HK-2 (cell line): ENCODE measurements around the gene TBC1D5.
"Not testable (repeated sequence)": the region's sequence is repeated elsewhere in the genome, so short reads cannot be mapped to it uniquely, and the experiment has no call there.

Experiments used
- DNase-seq: peaks from one replicate; pipeline ENCODE4 v3.0.0-alpha.2; 2018; ENCODE audit not compliant: unreplicated experiment

TBC1D5 gene

DNA sequence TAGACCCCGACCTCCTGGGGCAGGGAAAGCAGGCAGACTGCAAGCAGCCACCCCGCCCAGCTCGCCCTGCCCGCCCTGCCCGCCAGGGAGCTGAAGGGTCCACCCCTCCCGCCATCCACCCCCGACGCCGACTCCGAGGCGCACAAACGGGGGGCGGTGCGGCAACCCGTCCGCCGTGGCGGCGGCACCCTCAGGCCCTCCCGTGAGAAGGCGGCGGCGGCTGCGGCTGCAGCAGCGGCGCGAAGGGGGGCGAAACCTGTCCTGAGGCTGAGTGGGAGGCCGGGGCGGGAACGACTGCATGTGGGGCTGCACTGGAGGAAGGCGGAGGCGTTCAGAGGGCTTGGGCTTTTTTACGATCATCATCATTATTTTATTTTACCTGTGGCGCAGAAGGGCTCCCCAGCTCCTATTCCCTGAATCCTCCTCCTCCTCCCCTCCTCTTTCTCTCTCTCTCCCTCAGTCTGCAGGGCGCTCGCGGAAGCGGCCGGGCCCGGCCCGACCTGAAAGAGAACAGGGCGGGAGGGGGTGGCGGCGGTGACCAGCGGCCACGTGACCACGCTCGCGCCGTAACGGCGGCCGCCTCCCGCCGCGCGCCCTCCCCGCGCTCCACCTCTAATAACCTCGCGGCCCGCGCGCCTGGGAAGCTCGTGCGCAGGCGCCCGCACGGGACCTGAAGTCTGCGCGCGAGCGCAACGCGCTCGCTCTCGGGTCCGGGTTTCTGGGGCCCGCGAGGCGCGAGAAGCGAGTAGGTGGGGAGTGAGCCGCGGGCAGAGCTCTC, at the start of gene TBC1D5:
Gene TBC1D5, minus strand, starts transcription at position 530 of the 778 bp plus-strand sequence. CDS start 234,061 bp downstream, outside the sequence.
- DNase-seq = peak; percentile 92

- no peak for DNase-seq
Observed at GRCh38 chr3:17783426-17783825, 41.0 kb upstream of the TBC1D5 start.

DNA sequence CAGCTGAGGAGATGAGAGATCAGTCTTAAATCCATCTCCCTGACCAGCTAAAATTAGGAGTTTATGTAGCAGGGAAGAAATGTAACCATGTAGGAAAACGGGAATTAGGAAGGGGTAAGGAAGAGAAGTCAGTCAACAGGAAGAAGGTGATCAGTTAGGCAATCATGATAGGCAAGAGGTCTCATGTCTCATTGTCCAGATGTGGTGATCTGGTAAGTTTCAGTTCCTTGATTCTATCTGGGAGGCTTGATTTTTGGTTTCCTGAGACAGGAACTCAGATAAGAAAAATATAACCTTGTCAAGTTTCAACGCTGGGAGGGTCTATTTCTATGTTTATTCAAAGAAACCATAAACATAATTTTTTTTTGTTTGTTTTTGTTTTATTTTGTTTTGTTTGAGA, 40.3 kb upstream of the TBC1D5 start:
- no peak for DNase-seq

- DNase-seq = not testable (repeated sequence)
Observed at GRCh38 chr3:17780369-17780768, 37.9 kb upstream of the TBC1D5 start.

DNA sequence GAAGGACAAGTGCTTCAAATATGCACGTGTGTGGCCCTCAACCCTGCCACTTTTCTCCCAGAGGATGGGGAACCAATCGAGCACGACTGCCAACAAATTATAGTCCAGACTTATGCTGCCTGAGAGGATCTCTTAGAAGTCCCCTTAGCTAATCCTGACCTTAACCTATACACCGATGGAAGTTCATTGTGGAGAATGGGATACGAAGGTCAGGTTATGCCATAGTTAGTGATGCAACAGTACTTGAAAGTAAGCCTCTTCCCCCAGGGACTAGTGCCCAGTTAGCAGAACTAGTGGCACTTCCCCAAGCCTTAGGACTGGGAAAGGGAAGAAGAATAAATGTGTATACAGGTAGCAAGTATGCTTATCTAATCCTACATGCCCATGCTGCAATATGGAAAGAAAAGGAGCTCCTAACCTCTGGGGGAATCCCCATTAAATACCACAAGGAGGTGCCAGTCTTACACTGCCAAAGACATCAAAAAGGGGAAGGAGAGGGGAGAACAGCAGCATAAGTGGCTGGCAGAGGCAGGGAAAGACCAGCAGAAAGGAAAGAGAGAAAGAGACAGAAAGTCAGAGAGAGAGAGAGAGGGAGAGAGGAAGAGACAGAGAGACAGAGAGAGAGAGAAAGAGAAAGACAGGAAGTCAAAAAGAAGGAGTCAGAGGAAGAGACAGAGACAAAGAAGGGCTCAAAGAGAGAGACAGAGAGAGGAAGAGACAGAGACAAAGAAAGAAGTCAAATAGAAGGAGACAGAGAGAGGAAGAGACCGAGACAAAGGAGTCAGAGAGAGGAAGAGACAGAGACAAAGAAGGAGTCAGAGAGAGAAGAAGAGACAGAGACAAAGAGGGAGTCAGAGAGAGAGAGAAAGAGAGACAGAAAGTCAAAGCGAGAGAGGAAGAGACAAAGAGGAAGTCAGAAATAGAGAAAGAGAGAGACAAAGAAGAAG, 37.1 kb upstream of the TBC1D5 start:
- not testable (repeated sequence) for DNase-seq

- DNase-seq = not testable (repeated sequence)
Observed at GRCh38 chr3:17777326-17777725, 34.9 kb upstream of the TBC1D5 start.

GRCh38 chr3:17775073-17775472, 32.6 kb upstream of the TBC1D5 start:
- no peak for DNase-seq

- not testable (repeated sequence) for DNase-seq
Observed at GRCh38 chr3:17774180-17774910, 31.9 kb upstream of the TBC1D5 start.

DNA sequence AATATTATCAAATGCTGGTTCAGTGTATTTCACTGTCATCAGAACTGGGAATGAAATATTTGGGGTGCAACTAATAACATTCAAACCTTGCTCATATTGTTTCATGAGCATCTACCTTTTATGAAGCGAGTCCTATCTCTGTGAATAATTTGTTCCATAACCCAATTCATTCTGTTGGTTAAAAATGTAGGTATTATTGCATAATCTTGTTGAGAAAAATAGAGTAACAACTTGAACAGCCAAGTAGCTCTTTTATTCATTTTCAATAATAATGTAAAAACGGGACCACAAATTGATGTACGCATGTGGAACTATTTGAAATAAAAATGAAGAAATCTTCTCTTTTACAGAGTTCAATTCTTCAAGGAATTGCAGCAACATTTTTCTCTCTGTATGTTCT, 30.1 kb upstream of the TBC1D5 start:
- DNase-seq = no peak

DNA sequence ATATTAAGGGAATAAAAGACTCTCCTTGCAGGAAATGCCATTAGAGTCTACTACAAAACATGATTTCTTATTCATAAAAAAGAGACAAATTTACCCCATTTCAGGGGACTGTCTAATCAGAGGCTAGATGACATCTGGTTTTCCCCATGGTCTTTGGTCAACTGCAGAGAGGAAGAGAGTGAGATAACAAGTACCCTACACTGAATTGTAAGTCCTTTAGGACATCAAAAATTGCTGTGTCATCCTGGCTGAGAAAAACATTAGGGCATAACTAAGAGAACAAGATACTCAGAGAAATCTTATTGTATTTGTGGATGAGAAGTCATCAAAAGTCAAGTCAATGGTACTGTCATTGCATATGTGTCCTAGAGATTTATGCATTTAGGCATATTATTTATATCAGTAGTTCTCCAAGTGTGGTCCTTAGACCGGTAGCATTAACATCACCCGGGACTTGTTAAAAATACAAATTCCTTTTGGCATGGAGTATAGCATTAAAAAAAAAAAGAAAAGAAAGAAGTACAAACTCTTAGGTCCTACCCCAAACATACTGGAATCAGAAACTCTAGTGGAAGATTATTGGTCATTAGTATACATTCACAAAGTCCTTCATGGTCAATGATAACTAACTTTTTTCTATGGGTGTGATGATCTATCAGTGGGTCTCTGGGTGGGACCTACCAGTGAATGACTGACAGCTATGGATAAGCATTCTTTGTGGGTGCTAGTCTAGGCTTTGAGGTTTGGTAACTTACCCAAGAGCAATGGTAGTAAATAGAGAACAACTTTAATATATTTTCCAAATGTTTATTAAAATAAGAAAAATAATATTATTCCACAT, 29.0 kb upstream of the TBC1D5 start:
- DNase-seq = no peak

- no peak for DNase-seq
Observed at GRCh38 chr3:17770682-17771081, 28.3 kb upstream of the TBC1D5 start.

DNA sequence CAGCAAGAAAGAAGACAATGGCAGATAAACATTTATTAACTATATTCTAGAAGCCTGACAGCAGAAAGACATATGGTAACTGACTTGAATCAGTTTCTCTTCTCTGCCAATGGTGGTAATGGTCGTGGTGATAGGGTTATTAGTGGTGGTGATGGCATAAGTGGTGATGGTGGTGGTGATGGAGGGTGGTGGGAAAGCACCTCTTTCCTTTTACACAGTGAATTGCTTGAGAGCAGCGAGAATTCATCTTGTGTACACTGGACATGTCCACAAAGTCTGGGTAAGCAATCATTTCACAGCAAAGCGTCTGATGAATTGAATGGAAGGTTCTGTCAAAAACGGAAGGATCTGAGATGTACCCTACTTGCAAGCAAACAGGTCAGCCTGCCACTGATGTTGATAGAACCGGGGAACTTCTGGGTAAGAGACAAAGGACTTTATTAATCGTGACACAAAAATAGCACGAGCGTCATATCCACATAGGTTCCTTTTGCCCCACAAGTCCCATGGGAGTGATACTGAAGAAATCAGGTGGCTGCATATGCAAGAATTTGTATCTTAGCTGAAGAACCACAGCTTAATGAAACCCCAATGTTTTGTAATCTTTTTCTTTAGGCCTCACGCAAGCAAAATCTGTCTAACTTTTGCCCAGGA, 23.5 kb upstream of the TBC1D5 start:
- no peak for DNase-seq

- DNase-seq = no peak
Observed at GRCh38 chr3:17761563-17761962, 19.1 kb upstream of the TBC1D5 start.

- no peak for DNase-seq
Observed at GRCh38 chr3:17759901-17760300, 17.5 kb upstream of the TBC1D5 start.

GRCh38 chr3:17755836-17756235, 13.4 kb upstream of the TBC1D5 start:
- no peak for DNase-seq

DNA sequence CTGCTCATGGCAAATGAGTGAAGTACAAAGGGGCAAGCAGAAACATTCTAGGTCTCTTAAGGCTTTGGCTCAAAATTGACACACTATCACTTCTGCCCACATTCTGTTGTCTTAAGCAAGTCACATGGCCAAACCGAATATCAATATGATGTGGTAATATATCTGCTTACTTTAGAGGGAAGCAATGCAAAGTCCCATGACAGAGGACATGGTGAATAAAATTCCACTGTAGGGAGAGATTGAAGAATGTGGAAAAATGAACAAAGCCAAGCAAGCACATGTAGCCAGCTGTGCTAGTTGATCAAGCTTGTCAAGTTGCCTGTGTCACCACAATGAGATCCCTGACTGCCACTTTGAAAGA, 11.2 kb upstream of the TBC1D5 start:
- no peak for DNase-seq

DNA sequence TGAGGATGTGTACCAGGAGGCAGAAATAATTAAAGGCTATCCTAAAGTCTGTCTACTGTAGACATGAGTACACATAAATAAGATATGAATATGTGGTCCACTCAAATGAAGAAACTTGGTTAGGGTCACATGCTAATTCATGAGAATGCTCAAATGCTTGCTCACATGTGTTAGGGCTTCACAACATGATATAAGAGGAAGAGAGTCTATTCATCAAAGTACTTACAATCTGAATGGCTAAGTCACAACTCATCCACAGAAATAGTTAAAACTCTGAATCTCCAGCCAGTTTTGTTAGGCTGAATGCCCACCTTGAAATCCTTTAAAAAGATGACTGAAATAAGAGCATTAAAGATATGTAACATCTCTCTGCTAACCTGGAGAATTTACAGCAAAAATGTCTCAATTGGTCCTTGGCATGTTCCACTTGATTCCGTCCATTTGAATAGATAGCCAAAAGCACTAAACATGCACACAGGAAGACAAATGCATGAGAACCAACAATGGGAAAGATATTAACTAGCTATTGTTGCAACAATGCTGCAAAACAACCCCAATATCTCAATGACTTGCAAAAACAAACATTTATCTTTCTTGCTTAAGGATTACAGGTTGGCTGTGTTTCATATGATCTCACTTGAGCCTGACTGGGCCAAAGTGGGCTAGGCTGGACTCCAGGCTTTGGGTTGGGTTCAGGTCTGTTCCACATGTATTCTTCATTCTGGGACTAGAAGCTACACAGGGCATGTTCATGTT, 10.6 kb upstream of the TBC1D5 start:
- DNase-seq = no peak

- no peak for DNase-seq
Observed at GRCh38 chr3:17752436-17752835, 10.0 kb upstream of the TBC1D5 start.

- DNase-seq = no peak
Observed at GRCh38 chr3:17749705-17750293, 7.4 kb upstream of the TBC1D5 start.

DNA sequence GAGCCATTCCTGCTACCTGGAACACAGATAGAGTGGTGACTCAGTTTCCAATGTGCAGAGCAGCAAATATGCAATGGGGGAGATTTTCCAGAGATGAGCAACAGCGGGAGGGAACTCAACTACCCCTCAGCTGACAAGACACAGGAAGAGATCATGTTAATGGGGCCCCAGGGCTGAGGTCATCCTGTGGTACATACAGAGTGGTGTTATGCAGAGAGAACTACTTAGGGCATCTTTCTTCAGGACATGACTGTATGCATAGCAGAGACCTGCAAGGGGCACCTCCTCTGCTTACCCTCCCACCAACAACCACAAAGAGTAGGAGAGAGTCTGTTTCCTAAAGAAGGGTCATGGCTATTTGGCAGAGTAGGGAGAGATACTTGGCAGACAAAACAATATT, 6.8 kb upstream of the TBC1D5 start:
- no peak for DNase-seq
